T-cell (primary cell): ENCODE results near the gene IL33. TPM values are rescaled to one million over a fixed set of nuclear protein-coding genes. Genes with fewer than 3 reads are reported as not detected.

Experiments
- ATAC-seq, 4 experiments: fragments of 200-7000 bp in 3 of 4; fragments of 150-1000 bp in 1 of 4; cut with Tn5 transposase; replicated peaks in 1 of 4; 1 replicate in 3 of 4; 2 replicates in 1 of 4; pipeline ENCODE4 v1.10.0; 2021; ENCODE audit warnings: moderate library complexity in 3 of 4, mild to moderate bottlenecking in 2 of 4, moderate number of reproducible peaks in 1 of 4
- CTCF ChIA-PET, 2 donors: fragments of 300-600 bp; sonication (Branson Sonifier 250); formaldehyde crosslinking; loops; one replicate each; lab custom pipeline; 2022; ENCODE audit warnings: antibody characterized with exemption in 2 of 2; lab: Charles Lee
- POLR2A ChIA-PET, 2 donors: fragments of 300-600 bp; sonication (Branson Sonifier 250); formaldehyde crosslinking; loops; one replicate each; lab custom pipeline; 2022; ENCODE audit warnings: antibody characterized with exemption in 2 of 2; lab: Charles Lee
- DNase-seq, 35 experiments: peaks; one replicate each; pipeline versions ENCODE4 v3.0.0 to v3.0.0-alpha.2; 2013 to 2023
- H3K27ac ChIP-seq: one replicate; pipeline ENCODE4 v1.5.1; 2013; ENCODE audit warnings: low read length
- H3K27me3 ChIP-seq, 2 experiments: replicated peaks in 1 of 2; 1 replicate in 1 of 2; 2 replicates in 1 of 2; pipeline versions ENCODE4 v1.6.1 to v1.7.0; 2013; ENCODE audit warnings: low read length in 1 of 2, mixed read lengths in 1 of 2; ENCODE audit not compliant: control insufficient read depth in 2 of 2, insufficient read depth in 2 of 2; ENCODE audit errors: extremely low read depth in 1 of 2
- H3K36me3 ChIP-seq, 2 donors: 1 replicate in 1 of 2; 2 replicates in 1 of 2; pipeline versions ENCODE4 v1.6.1 to v1.7.0; 2013; ENCODE audit warnings: low read length in 1 of 2; ENCODE audit not compliant: control insufficient read depth in 2 of 2, insufficient read depth in 1 of 2; ENCODE audit errors: extremely low read depth in 1 of 2
- H3K4me1 ChIP-seq, 2 experiments: 1 replicate in 1 of 2; 2 replicates in 1 of 2; pipeline versions ENCODE4 v1.6.1 to v1.7.0; 2013; ENCODE audit warnings: low read length in 2 of 2, mixed read lengths in 1 of 2; ENCODE audit not compliant: insufficient read depth in 2 of 2, control insufficient read depth in 1 of 2; ENCODE audit errors: extremely low read depth in 1 of 2
- H3K4me3 ChIP-seq, 2 donors: 1 replicate in 1 of 2; 2 replicates in 1 of 2; pipeline versions ENCODE4 v1.5.1 to v1.7.0; 2013; ENCODE audit warnings: mild to moderate bottlenecking in 2 of 2, low read length in 1 of 2, moderate library complexity in 1 of 2; ENCODE audit not compliant: control insufficient read depth in 1 of 2; ENCODE audit errors: extremely low read depth in 1 of 2
- H3K9me3 ChIP-seq: 2 replicates; pipeline ENCODE4 v1.7.0; 2013
- H3K27ac Mint-ChIP-seq, 2 donors: one replicate each; pipeline ENCODE4 v1.8.0; 2020 to 2021; ENCODE audit warnings: mild to moderate bottlenecking in 2 of 2, mixed read lengths in 2 of 2
- H3K27me3 Mint-ChIP-seq, 2 donors: one replicate each; pipeline ENCODE4 v1.8.0; 2021 to 2022; ENCODE audit warnings: mixed read lengths in 2 of 2
- H3K36me3 Mint-ChIP-seq: one replicate; pipeline ENCODE4 v1.8.0; 2021; ENCODE audit warnings: mixed read lengths
- H3K4me1 Mint-ChIP-seq, 3 donors: one replicate each; pipeline ENCODE4 v1.8.0; 2020 to 2022; ENCODE audit warnings: mixed read lengths in 3 of 3, mild to moderate bottlenecking in 1 of 3
- H3K4me3 Mint-ChIP-seq, 3 donors: one replicate each; pipeline ENCODE4 v1.8.0; 2020 to 2022; ENCODE audit warnings: mild to moderate bottlenecking in 3 of 3, mixed read lengths in 3 of 3, moderate library complexity in 3 of 3
- H3K9me3 Mint-ChIP-seq, 3 donors: one replicate each; pipeline ENCODE4 v1.8.0; 2020 to 2022; ENCODE audit warnings: mixed read lengths in 3 of 3
- WGBS: methylation state at CpG from one replicate; pipeline ENCODE4 v1.1.5; 2013; ENCODE audit warnings: missing lambda C conversion rate; ENCODE audit not compliant: insufficient coverage; 5-methylcytosine and 5-hydroxymethylcytosine counted together
- total RNA-seq, 35 experiments: library from RNA in 6 of 35; stranded (reverse) in 6 of 35; fragments of 120-200 nt in 1 of 35; gene quantifications; one replicate each; pipeline versions ENCODE4 v1.2.1 to v1.2.4 and lab custom pipeline; 2013 to 2026

The IL33 gene
- total RNA-seq, 5 donors from 2014 or later (not counting 1 experiment from before 2014, with no cell fraction given) = 0.22 TPM; not detected in 4

GRCh38 chr9:6184749-6185645 lies 30.6 kb upstream of the IL33 start:
- H3K4me1 ChIP-seq = no peaks in the 10 kb centered on the region
- no peak for ATAC-seq
- H3K36me3 ChIP-seq = no peaks in the 10 kb centered on the region
- Mint-ChIP-seq H3K27ac (no peak overlapping the region), H3K36me3 (no peaks in the 10 kb centered on the region), H3K4me3 (no peak overlapping the region), H3K27me3 (peaks cover 10 to 17% of the 10 kb centered on the region in 2 donors), H3K4me1 (peaks cover 0 to 3% (median 3%) of the 10 kb centered on the region in 3 donors), H3K9me3 (no peaks in the 10 kb centered on the region)
- 74% methylated on average over 3 of the region's 5 CpGs for WGBS
- peaks cover 4 to 14% of the 10 kb centered on the region in 2 experiments for H3K27me3 ChIP-seq
- no peak overlapping the region for H3K27ac ChIP-seq
- ChIA-PET CTCF (no interaction called here), POLR2A (no interaction called here)
- H3K9me3 ChIP-seq = no peaks in the 10 kb centered on the region
- no peak overlapping the region for H3K4me3 ChIP-seq
- DNase-seq = no peak

GRCh38 chr9:6186691-6187090 lies 28.9 kb upstream of the IL33 start:
- POLR2A ChIA-PET = no interaction called here
- no CpG with 5 or more reads among the region's 2 CpGs for WGBS

GRCh38 chr9:6187272-6187671 lies 28.3 kb upstream of the IL33 start:
- Histone ChIP-seq H3K9me3 (no peaks in the 10 kb centered on the region), H3K27me3 (peaks cover 4 to 14% of the 10 kb centered on the region in 2 experiments), H3K4me1 (no peaks in the 10 kb centered on the region), H3K36me3 (no peaks in the 10 kb centered on the region), H3K27ac (no peak overlapping the region), H3K4me3 (no peak overlapping the region)
- CTCF ChIA-PET = no interaction called here
- H3K27ac Mint-ChIP-seq = no peak overlapping the region
- POLR2A ChIA-PET = no interaction called here
- peaks cover 12 to 18% of the 10 kb centered on the region in 2 donors for H3K27me3 Mint-ChIP-seq
- H3K36me3 Mint-ChIP-seq = no peaks in the 10 kb centered on the region
- ATAC-seq = no peak
- DNase-seq = no peak
- H3K4me1 Mint-ChIP-seq = peaks cover 0 to 3% (median 3%) of the 10 kb centered on the region in 3 donors
- H3K9me3 Mint-ChIP-seq = no peaks in the 10 kb centered on the region
- no peak overlapping the region for H3K4me3 Mint-ChIP-seq

More at GRCh38 chr9:6186691-6187090, 28.9 kb upstream of the IL33 start:
- Histone ChIP-seq H3K4me1 (no peaks in the 10 kb centered on the region), H3K36me3 (no peaks in the 10 kb centered on the region), H3K27ac (no peak overlapping the region), H3K9me3 (no peaks in the 10 kb centered on the region), H3K4me3 (no peak overlapping the region), H3K27me3 (peaks cover 4 to 14% of the 10 kb centered on the region in 2 experiments)
- peaks cover 0 to 3% (median 3%) of the 10 kb centered on the region in 3 donors for H3K4me1 Mint-ChIP-seq
- H3K27me3 Mint-ChIP-seq = peaks cover 12 to 18% of the 10 kb centered on the region in 2 donors
- no peak overlapping the region for H3K4me3 Mint-ChIP-seq
- CTCF ChIA-PET = no interaction called here
- H3K9me3 Mint-ChIP-seq = no peaks in the 10 kb centered on the region
- DNase-seq (no peak), ATAC-seq (no peak)
- H3K36me3 Mint-ChIP-seq = no peaks in the 10 kb centered on the region
- H3K27ac Mint-ChIP-seq = no peak overlapping the region

GRCh38 chr9:6188466-6188865 lies 27.1 kb upstream of the IL33 start:
- no peaks in the 10 kb centered on the region for H3K36me3 Mint-ChIP-seq
- no peaks in the 10 kb centered on the region for H3K9me3 ChIP-seq
- peaks cover 0 to 3% (median 3%) of the 10 kb centered on the region in 3 donors for H3K4me1 Mint-ChIP-seq
- H3K27me3 Mint-ChIP-seq = peaks cover 14 to 15% of the 10 kb centered on the region in 2 donors
- no peak overlapping the region for H3K4me3 ChIP-seq
- H3K9me3 Mint-ChIP-seq = no peaks in the 10 kb centered on the region
- H3K27ac ChIP-seq = no peak overlapping the region
- ChIA-PET CTCF (no interaction called here), POLR2A (no interaction called here)
- H3K4me3 Mint-ChIP-seq = no peak overlapping the region
- H3K4me1 ChIP-seq = no peaks in the 10 kb centered on the region
- H3K36me3 ChIP-seq = no peaks in the 10 kb centered on the region
- no peak for DNase-seq
- H3K27me3 ChIP-seq = peaks cover 4 to 14% of the 10 kb centered on the region in 2 experiments
- no peak for ATAC-seq
- 56% methylated on average over 1 of the region's 1 CpG for WGBS
- H3K27ac Mint-ChIP-seq = no peak overlapping the region

- DNase-seq (no peak), ATAC-seq (no peak)
- H3K4me1 Mint-ChIP-seq = peaks cover 0 to 3% (median 3%) of the 10 kb centered on the region in 3 donors
- POLR2A ChIA-PET = no interaction called here
- H3K27ac Mint-ChIP-seq = no peak overlapping the region
- no peaks in the 10 kb centered on the region for H3K9me3 ChIP-seq
- H3K36me3 Mint-ChIP-seq = no peaks in the 10 kb centered on the region
- no peak overlapping the region for H3K4me3 ChIP-seq
- H3K27me3 ChIP-seq = peaks cover 4 to 14% of the 10 kb centered on the region in 2 experiments
- CTCF ChIA-PET = no interaction called here
- H3K4me1 ChIP-seq = no peaks in the 10 kb centered on the region
- no CpG with 5 or more reads among the region's 3 CpGs for WGBS
- H3K4me3 Mint-ChIP-seq = no peak overlapping the region
- H3K27ac ChIP-seq = no peak overlapping the region
- no peaks in the 10 kb centered on the region for H3K9me3 Mint-ChIP-seq
- H3K36me3 ChIP-seq = no peaks in the 10 kb centered on the region
- H3K27me3 Mint-ChIP-seq = peaks cover 14 to 18% of the 10 kb centered on the region in 2 donors
Observed at GRCh38 chr9:6188906-6189305, 26.7 kb upstream of the IL33 start.

- H3K4me3 ChIP-seq = no peak overlapping the region
- H3K27me3 ChIP-seq = peaks cover 0 to 4% of the 10 kb centered on the region in 2 experiments
- no peak overlapping the region for H3K27ac ChIP-seq
- no peaks in the 10 kb centered on the region for H3K36me3 ChIP-seq
- ATAC-seq (no peak), DNase-seq (no peak)
- WGBS = 68% methylated on average over 2 of the region's 2 CpGs
- H3K9me3 Mint-ChIP-seq = no peaks in the 10 kb centered on the region
- ChIA-PET CTCF (no interaction called here), POLR2A (no interaction called here)
- H3K27ac Mint-ChIP-seq = no peak overlapping the region
- peaks cover 0 to under 1% (median 0%) of the 10 kb centered on the region in 3 donors for H3K4me1 Mint-ChIP-seq
- no peaks in the 10 kb centered on the region for H3K4me1 ChIP-seq
- no peaks in the 10 kb centered on the region for H3K36me3 Mint-ChIP-seq
- H3K4me3 Mint-ChIP-seq = no peak overlapping the region
- H3K27me3 Mint-ChIP-seq = peaks cover 17 to 26% of the 10 kb centered on the region in 2 donors
- no peaks in the 10 kb centered on the region for H3K9me3 ChIP-seq
Observed at GRCh38 chr9:6194934-6195333, 20.7 kb upstream of the IL33 start.
